GM19238 (cell line): ENCODE measurements around the gene BCO1.

Source experiments
- DNase-seq: peaks from one replicate; pipeline ENCODE4 v3.0.0; 2011; ENCODE audit warnings: low spot score; ENCODE audit not compliant: insufficient read length

BCO1 gene

GRCh38 chr16:81231014-81231413, 7.5 kb upstream of the BCO1 start:
- DNase-seq: no peak

GRCh38 chr16:81232740-81233367, 5.6 kb upstream of the BCO1 start:
- DNase-seq: no peak

GRCh38 chr16:81237282-81237681, 1.2 kb upstream of the BCO1 start:
- no peak for DNase-seq

- no peak for DNase-seq
These were observed 570 bp upstream of the BCO1 start for GRCh38 chr16:81237942-81238295.

GRCh38 chr16:81239367-81240121, 1.1 kb downstream of the BCO1 start:
- DNase-seq: no peak

GRCh38 chr16:81241706-81242105, 3.2 kb downstream of the BCO1 start:
- DNase-seq: no peak

- no peak for DNase-seq
These were observed 4.6 kb downstream of the BCO1 start for GRCh38 chr16:81242977-81243618.

GRCh38 chr16:81243942-81244341, 5.5 kb downstream of the BCO1 start:
- no peak for DNase-seq

GRCh38 chr16:81251871-81252270, 13.4 kb downstream of the BCO1 start:
- no peak for DNase-seq

GRCh38 chr16:81253141-81253540, 14.7 kb downstream of the BCO1 start:
- no peak for DNase-seq

GRCh38 chr16:81254922-81255526, 16.5 kb downstream of the BCO1 start:
- no peak for DNase-seq

- DNase-seq: no peak
These were observed 21.4 kb downstream of the BCO1 start for GRCh38 chr16:81259916-81260315.

GRCh38 chr16:81261049-81261648, 22.7 kb downstream of the BCO1 start:
- peak; percentile 24 for DNase-seq

- DNase-seq: no peak
These were observed 25.2 kb downstream of the BCO1 start for GRCh38 chr16:81263470-81264220.

- DNase-seq: no peak
These were observed 25.9 kb downstream of the BCO1 start for GRCh38 chr16:81264386-81264785.

GRCh38 chr16:81265052-81265451, 26.6 kb downstream of the BCO1 start:
- no peak for DNase-seq

- no peak for DNase-seq
These were observed 27.4 kb downstream of the BCO1 start for GRCh38 chr16:81265658-81266451.

- no peak for DNase-seq
These were observed 28.2 kb downstream of the BCO1 start for GRCh38 chr16:81266680-81267095.

GRCh38 chr16:81268509-81268908, 30.0 kb downstream of the BCO1 start:
- no peak for DNase-seq

GRCh38 chr16:81273223-81273950, 34.9 kb downstream of the BCO1 start:
- DNase-seq: no peak
